MCF 10A (cell line): ENCODE measurements around the gene GEN1. TPM values are rescaled to one million over a fixed set of nuclear protein-coding genes. Genes with fewer than 3 reads are reported as not detected.

Source experiments
- BruUV-seq: library from RNA; stranded (reverse); fragments of 400-500 nt; replicated peaks from 2 replicates; lab custom pipeline; 2021; lab: Mats Ljungman, UMichigan
- CTCF ChIA-PET: fragments of 300-600 bp; sonication (Branson Sonifier 250); formaldehyde crosslinking; extraction: SDS; loops from one replicate; lab custom pipeline; 2021; ENCODE audit warnings: antibody characterized with exemption, inconsistent platforms; lab: Yijun Ruan, JAX
- POLR2A ChIA-PET: fragments of 300-600, 350-650 bp; sonication (Branson Sonifier 250); formaldehyde crosslinking; extraction: SDS; loops from one replicate; lab custom pipeline; 2020; ENCODE audit warnings: antibody characterized with exemption, inconsistent platforms; lab: Yijun Ruan, JAX
- DNase-seq: peaks from one replicate; pipeline ENCODE4 v3.0.0-alpha.2; 2018; ENCODE audit not compliant: unreplicated experiment
- H3K27ac Mint-ChIP-seq: one replicate; pipeline ENCODE4 v1.8.0; 2022; ENCODE audit warnings: mild to moderate bottlenecking, low read depth, mixed read lengths; ENCODE audit not compliant: unreplicated experiment
- H3K27me3 Mint-ChIP-seq: one replicate; pipeline ENCODE4 v1.8.0; 2022; ENCODE audit warnings: mixed read lengths; ENCODE audit not compliant: insufficient read depth, unreplicated experiment
- H3K36me3 Mint-ChIP-seq: one replicate; pipeline ENCODE4 v1.8.0; 2022; ENCODE audit warnings: mild to moderate bottlenecking, moderate library complexity, mixed read lengths; ENCODE audit not compliant: insufficient read depth, unreplicated experiment
- H3K4me1 Mint-ChIP-seq: one replicate; pipeline ENCODE4 v1.8.0; 2022; ENCODE audit warnings: mixed read lengths; ENCODE audit not compliant: insufficient read depth, unreplicated experiment
- H3K4me3 Mint-ChIP-seq: one replicate; pipeline ENCODE4 v1.8.0; 2022; ENCODE audit warnings: mild to moderate bottlenecking, moderate library complexity, mixed read lengths; ENCODE audit not compliant: unreplicated experiment
- H3K9me3 Mint-ChIP-seq: one replicate; pipeline ENCODE4 v1.8.0; 2022; ENCODE audit warnings: mixed read lengths; ENCODE audit not compliant: unreplicated experiment
- CTCF ChIP-seq: fragments of 200-600 bp; IDR thresholded peaks from one replicate; pipeline ENCODE4 v1.8.0; 2022; ENCODE audit warnings: antibody characterized with exemption, mild to moderate bottlenecking; ENCODE audit not compliant: unreplicated experiment
- intact Hi-C: fragments of 100-400 bp; cut with micrococcal nuclease; formaldehyde crosslinking; loops from 2 replicates; pipeline ENCODE4 v1.14.1; 2022
- total RNA-seq: library from RNA; stranded (reverse); gene quantifications from 2 replicates; pipeline ENCODE4 v1.2.3, GENCODE V29; 2022

The GEN1 gene
- total RNA-seq, 1 experiment from 2014 or later: 19.8 TPM

GRCh38 chr2:17813010-17813741 lies 59.2 kb downstream of the GEN1 start:
- intact Hi-C loops: no loop called here
- H3K27ac Mint-ChIP-seq: peak overlapping the region; percentile 73
- H3K27me3 Mint-ChIP-seq: no peaks in the 10 kb centered on the region
- no peak overlapping the region for H3K4me3 Mint-ChIP-seq
- BruUV-seq: TSS peak; percentile 30
- no peaks in the 10 kb centered on the region for H3K9me3 Mint-ChIP-seq
- H3K4me1 Mint-ChIP-seq: peaks cover 39% of the 10 kb centered on the region
- ChIA-PET POLR2A (interaction anchor here (0.6 to 6.9 kb wide), 9 partner anchors 10 to 1677 kb away, joined by 3 to 136 read pairs (median 4); partner anchors contain the start of genes GEN1 and SMC6), CTCF (interaction anchor here (0.6 to 3.0 kb wide), 8 partner anchors 17 to 1146 kb away, joined by 3 to 12 read pairs (median 4); no protein-coding TSS in a partner anchor)
- no peak for TF ChIP-seq CTCF
- peak; percentile 80 for DNase-seq
- H3K36me3 Mint-ChIP-seq: peaks cover 7% of the 10 kb centered on the region

- ChIA-PET CTCF (interaction anchor here (0.6 to 3.0 kb wide), 7 partner anchors 16 to 1147 kb away, joined by 3 to 12 read pairs (median 4); partner anchors contain the start of genes GEN1 and SMC6), POLR2A (interaction anchor here (0.6 to 6.9 kb wide), 9 partner anchors 14 to 1677 kb away, joined by 3 to 136 read pairs (median 6); partner anchors contain the start of genes GEN1 and SMC6)
- no TSS peak for BruUV-seq
- peaks cover 7% of the 10 kb centered on the region for H3K36me3 Mint-ChIP-seq
- H3K27me3 Mint-ChIP-seq: no peaks in the 10 kb centered on the region
- no peaks in the 10 kb centered on the region for H3K9me3 Mint-ChIP-seq
- H3K4me3 Mint-ChIP-seq: no peak overlapping the region
- peak overlapping the region; percentile 73 for H3K27ac Mint-ChIP-seq
- peaks cover 39% of the 10 kb centered on the region for H3K4me1 Mint-ChIP-seq
- DNase-seq: no peak
- TF ChIP-seq CTCF: no peak
- intact Hi-C loops: no loop called here
Observed at GRCh38 chr2:17813742-17814473, 60.0 kb downstream of the GEN1 start.

GRCh38 chr2:17814601-17815000 lies 60.7 kb downstream of the GEN1 start:
- Mint-ChIP-seq H3K36me3 (peaks cover 7% of the 10 kb centered on the region), H3K4me3 (no peak overlapping the region), H3K4me1 (peaks cover 39% of the 10 kb centered on the region), H3K27ac (peak overlapping the region; percentile 73), H3K27me3 (no peaks in the 10 kb centered on the region), H3K9me3 (no peaks in the 10 kb centered on the region)
- intact Hi-C loops: no loop called here
- BruUV-seq: no TSS peak
- CTCF ChIA-PET: interaction anchor here (0.6 to 3.3 kb wide), 5 partner anchors 17 to 61 kb away, joined by 3 to 26 read pairs (median 8); partner anchors contain the start of genes GEN1 and SMC6
- TF ChIP-seq CTCF: no peak
- DNase-seq: peak; percentile 42
- POLR2A ChIA-PET: interaction anchor here (1.3 to 6.9 kb wide), 5 partner anchors 16 to 59 kb away, joined by 3 to 136 read pairs (median 11); partner anchors contain the start of genes GEN1 and SMC6
